ENCODE results near the gene CD99. TPM values are rescaled to one million over a fixed set of nuclear protein-coding genes. Genes with fewer than 3 reads are reported as not detected.

CD99 gene
- total and polyA plus RNA-seq, 9 donors = 158 to 382 (median 326) TPM

DNA sequence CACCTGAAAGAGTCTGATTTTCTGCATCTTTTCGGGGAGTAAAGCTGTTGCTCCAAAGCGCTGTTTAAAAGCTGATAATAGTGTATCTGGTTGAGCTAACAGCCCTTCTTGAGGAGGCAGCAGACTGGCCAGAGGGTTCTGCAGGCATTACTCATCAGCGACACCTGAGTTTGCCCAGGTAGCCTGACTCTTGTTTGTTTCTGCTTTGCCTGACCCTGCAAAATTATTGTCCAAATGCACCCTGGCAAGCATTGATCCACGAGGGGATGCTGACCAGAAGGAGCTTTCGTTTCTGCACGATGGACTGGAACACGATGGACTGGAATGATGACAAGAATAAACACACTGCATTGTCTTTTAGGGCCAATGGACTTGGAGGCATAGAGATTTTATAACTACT, 6.2 kb downstream of the CD99 start:
- no peak for DNase-seq
- Histone ChIP-seq H3K27me3 (ENCODE audit: control insufficient read depth, insufficient read depth, low read length) (peaks cover 4% of the 10 kb centered on the region), H3K4me1 (ENCODE audit: control insufficient read depth, insufficient read depth, low read length) (peaks cover 39% of the 10 kb centered on the region), H3K9me3 (replicated peaks; ENCODE audit: control insufficient read depth, low read depth, low read length) (no peaks in the 10 kb centered on the region), H3K27ac (ENCODE audit: low read length) (peak overlapping the region; percentile 51), H3K4me3 (ENCODE audit: low read length) (no peak overlapping the region), H3K36me3 (ENCODE audit: control insufficient read depth, insufficient read depth, low read length) (peaks cover 11% of the 10 kb centered on the region)
- 45% methylated on average over 6 of the region's 7 CpGs for WGBS (ENCODE audit: insufficient coverage)

- peaks cover 11% of the 10 kb centered on the region for H3K36me3 ChIP-seq (ENCODE audit: control insufficient read depth, insufficient read depth, low read length)
- WGBS (ENCODE audit: insufficient coverage) = 75% methylated on average over 4 of the region's 9 CpGs
- peaks cover 35% of the 10 kb centered on the region for H3K4me1 ChIP-seq (ENCODE audit: control insufficient read depth, insufficient read depth, low read length)
- peaks cover 2% of the 10 kb centered on the region for H3K27me3 ChIP-seq (ENCODE audit: control insufficient read depth, insufficient read depth, low read length)
- H3K9me3 ChIP-seq (replicated peaks; ENCODE audit: control insufficient read depth, low read depth, low read length) = no peaks in the 10 kb centered on the region
- H3K27ac ChIP-seq (ENCODE audit: low read length) = no peak overlapping the region
- no peak overlapping the region for H3K4me3 ChIP-seq (ENCODE audit: low read length)
- DNase-seq = no peak
These were observed 6.7 kb downstream of the CD99 start for GRCh38 chrX:2697741-2698299.

GRCh38 chrX:2698604-2699003, 7.5 kb downstream of the CD99 start:
- no peak overlapping the region for H3K27ac ChIP-seq (ENCODE audit: low read length)
- WGBS (ENCODE audit: insufficient coverage) = 83% methylated on average over 1 of the region's 5 CpGs
- peaks cover 31% of the 10 kb centered on the region for H3K4me1 ChIP-seq (ENCODE audit: control insufficient read depth, insufficient read depth, low read length)
- H3K9me3 ChIP-seq (replicated peaks; ENCODE audit: control insufficient read depth, low read depth, low read length) = no peaks in the 10 kb centered on the region
- DNase-seq = no peak
- H3K4me3 ChIP-seq (ENCODE audit: low read length) = no peak overlapping the region
- H3K36me3 ChIP-seq (ENCODE audit: control insufficient read depth, insufficient read depth, low read length) = peaks cover 11% of the 10 kb centered on the region
- H3K27me3 ChIP-seq (ENCODE audit: control insufficient read depth, insufficient read depth, low read length) = peaks cover 2% of the 10 kb centered on the region

DNA sequence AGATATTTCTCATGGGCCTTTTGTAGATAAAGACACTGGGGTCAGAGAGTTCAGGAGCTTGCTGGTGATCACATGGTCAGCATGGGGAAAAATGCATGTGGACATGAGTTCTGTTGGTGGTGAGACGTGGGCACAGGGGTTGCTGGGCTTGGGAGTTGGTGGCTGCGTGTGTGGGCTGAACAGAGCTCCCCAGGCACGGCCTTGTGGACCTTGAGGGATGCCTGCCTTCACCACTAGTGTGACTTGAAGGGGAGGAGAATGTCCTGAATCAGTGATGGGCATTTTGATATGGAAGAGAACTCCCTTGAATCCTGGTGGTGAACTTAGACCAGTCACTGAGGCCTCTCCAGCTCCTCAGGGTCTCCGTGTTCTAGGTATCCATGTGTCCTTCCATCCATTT, 8.9 kb downstream of the CD99 start:
- WGBS (ENCODE audit: insufficient coverage) = 93% methylated on average over 4 of the region's 4 CpGs
- peaks cover 29% of the 10 kb centered on the region for H3K4me1 ChIP-seq (ENCODE audit: control insufficient read depth, insufficient read depth, low read length)

GRCh38 chrX:2700405-2701320, 9.6 kb downstream of the CD99 start:
- DNase-seq = no peak
- H3K4me3 ChIP-seq (ENCODE audit: low read length) = no peak overlapping the region
- H3K9me3 ChIP-seq (replicated peaks; ENCODE audit: control insufficient read depth, low read depth, low read length) = no peaks in the 10 kb centered on the region
- peaks cover 2% of the 10 kb centered on the region for H3K27me3 ChIP-seq (ENCODE audit: control insufficient read depth, insufficient read depth, low read length)
- no peak overlapping the region for H3K27ac ChIP-seq (ENCODE audit: low read length)
- WGBS (ENCODE audit: insufficient coverage) = 94% methylated on average over 9 of the region's 9 CpGs
- H3K4me1 ChIP-seq (ENCODE audit: control insufficient read depth, insufficient read depth, low read length) = peaks cover 30% of the 10 kb centered on the region
- H3K36me3 ChIP-seq (ENCODE audit: control insufficient read depth, insufficient read depth, low read length) = peaks cover 11% of the 10 kb centered on the region

More for the DNA sequence above, 8.9 kb downstream of the CD99 start:
- no peaks in the 10 kb centered on the region for H3K9me3 ChIP-seq (replicated peaks; ENCODE audit: control insufficient read depth, low read depth, low read length)
- H3K27ac ChIP-seq (ENCODE audit: low read length) = no peak overlapping the region
- H3K27me3 ChIP-seq (ENCODE audit: control insufficient read depth, insufficient read depth, low read length) = peaks cover 2% of the 10 kb centered on the region
- peaks cover 11% of the 10 kb centered on the region for H3K36me3 ChIP-seq (ENCODE audit: control insufficient read depth, insufficient read depth, low read length)
- H3K4me3 ChIP-seq (ENCODE audit: low read length) = no peak overlapping the region
- DNase-seq = no peak

GRCh38 chrX:2701600-2701999, 10.5 kb downstream of the CD99 start:
- 59% methylated on average over 6 of the region's 6 CpGs for WGBS (ENCODE audit: insufficient coverage)
- H3K4me3 ChIP-seq (ENCODE audit: low read length) = no peak overlapping the region
- peaks cover 11% of the 10 kb centered on the region for H3K36me3 ChIP-seq (ENCODE audit: control insufficient read depth, insufficient read depth, low read length)
- peak overlapping the region; percentile 3 for H3K27ac ChIP-seq (ENCODE audit: low read length)
- H3K4me1 ChIP-seq (ENCODE audit: control insufficient read depth, insufficient read depth, low read length) = peaks cover 31% of the 10 kb centered on the region
- no peaks in the 10 kb centered on the region for H3K27me3 ChIP-seq (ENCODE audit: control insufficient read depth, insufficient read depth, low read length)
- DNase-seq = no peak
- no peaks in the 10 kb centered on the region for H3K9me3 ChIP-seq (replicated peaks; ENCODE audit: control insufficient read depth, low read depth, low read length)

DNA sequence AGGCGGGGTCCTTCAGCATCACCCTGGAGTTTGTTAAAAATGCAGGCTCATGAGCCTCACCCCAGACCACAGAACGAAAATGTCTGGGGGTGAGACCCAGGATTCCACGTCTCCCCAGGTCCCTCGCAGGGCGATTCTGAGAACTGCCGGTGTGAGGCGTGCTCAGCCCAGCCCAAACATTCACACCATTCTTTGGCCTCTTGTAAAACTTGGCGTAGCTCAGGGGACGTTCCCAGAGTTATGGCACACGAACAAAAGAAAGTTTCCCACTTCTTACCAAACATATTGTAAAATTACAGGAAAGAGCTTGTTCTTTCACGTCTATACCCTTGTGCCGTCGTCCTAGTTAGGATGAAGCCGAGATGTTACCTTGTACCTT, 12.9 kb downstream of the CD99 start:
- Histone ChIP-seq H3K4me3 (ENCODE audit: low read length) (no peak overlapping the region), H3K27ac (ENCODE audit: low read length) (peak overlapping the region; percentile 51), H3K36me3 (ENCODE audit: control insufficient read depth, insufficient read depth, low read length) (peaks cover 5% of the 10 kb centered on the region), H3K4me1 (ENCODE audit: control insufficient read depth, insufficient read depth, low read length) (peaks cover 42% of the 10 kb centered on the region), H3K27me3 (ENCODE audit: control insufficient read depth, insufficient read depth, low read length) (peaks cover 3% of the 10 kb centered on the region), H3K9me3 (replicated peaks; ENCODE audit: control insufficient read depth, low read depth, low read length) (no peaks in the 10 kb centered on the region)
- peak; percentile 54 for DNase-seq
- 45% methylated on average over 13 of the region's 14 CpGs for WGBS (ENCODE audit: insufficient coverage)

DNA sequence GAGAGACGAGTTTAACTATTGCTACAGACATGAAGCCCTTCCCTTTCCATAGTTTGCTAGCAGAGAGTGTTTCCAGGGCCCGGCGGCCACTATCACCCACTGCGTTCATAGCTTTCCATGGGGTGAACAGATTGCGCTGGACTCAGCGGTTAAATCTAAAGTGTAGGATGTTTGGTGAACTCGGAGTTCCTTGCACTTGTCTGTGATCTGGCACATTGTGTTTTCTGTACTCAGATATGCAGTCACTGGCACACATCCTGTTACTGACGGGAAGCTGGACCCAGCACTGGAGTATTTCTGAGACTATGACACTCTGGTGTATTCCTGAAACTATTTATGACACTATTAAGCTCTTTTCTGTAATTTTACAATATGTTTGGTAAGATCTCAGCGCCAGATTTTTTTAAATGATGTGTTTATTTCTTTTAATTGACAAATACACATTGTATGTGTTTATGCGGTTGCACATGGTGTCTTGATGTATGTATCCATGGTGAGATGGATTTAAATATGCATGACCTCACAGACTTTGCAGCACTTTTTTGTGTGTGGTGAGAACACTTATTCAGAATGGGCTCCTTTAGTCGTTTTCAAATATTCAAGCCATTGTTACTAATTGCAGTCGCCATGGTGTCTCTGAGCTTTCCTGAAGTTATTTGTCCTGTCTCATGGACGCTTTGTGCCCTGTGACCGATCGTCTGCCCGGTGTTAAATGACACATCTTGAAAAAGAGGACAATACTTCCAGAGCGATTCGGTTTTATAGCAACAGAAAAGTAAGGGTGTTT, 14.1 kb downstream of the CD99 start:
- peak; percentile 59 for DNase-seq
- H3K9me3 ChIP-seq (replicated peaks; ENCODE audit: control insufficient read depth, low read depth, low read length) = no peaks in the 10 kb centered on the region
- H3K36me3 ChIP-seq (ENCODE audit: control insufficient read depth, insufficient read depth, low read length) = peaks cover 1% of the 10 kb centered on the region
- peaks cover 3% of the 10 kb centered on the region for H3K27me3 ChIP-seq (ENCODE audit: control insufficient read depth, insufficient read depth, low read length)
- no peak overlapping the region for H3K4me3 ChIP-seq (ENCODE audit: low read length)
- 76% methylated on average over 14 of the region's 18 CpGs for WGBS (ENCODE audit: insufficient coverage)
- peaks cover 51% of the 10 kb centered on the region for H3K4me1 ChIP-seq (ENCODE audit: control insufficient read depth, insufficient read depth, low read length)
- H3K27ac ChIP-seq (ENCODE audit: low read length) = peak overlapping the region; percentile 42

DNA sequence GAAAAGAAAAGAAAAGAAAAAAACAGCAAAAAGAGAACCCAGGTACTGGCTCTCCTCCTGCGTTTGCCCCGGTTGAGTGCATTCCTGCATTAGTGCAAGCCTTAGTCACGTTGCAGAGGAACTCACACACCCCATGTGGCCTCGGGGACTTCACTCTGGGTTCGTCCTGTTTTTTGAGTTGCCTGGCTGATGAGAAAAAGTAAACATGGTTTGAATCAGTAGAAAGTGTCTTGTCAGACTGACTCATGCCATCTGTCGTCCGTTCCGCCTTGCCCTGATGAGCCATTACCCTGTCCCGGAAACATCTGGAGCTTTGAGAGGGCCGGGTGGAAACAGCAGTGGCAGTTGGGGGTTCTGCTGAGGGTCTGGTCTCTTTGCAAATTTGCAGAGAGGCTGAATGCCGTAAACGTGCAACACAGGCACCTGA, 16.3 kb downstream of the CD99 start:
- 16% methylated on average over 7 of the region's 12 CpGs for WGBS (ENCODE audit: insufficient coverage)
- Histone ChIP-seq H3K27me3 (ENCODE audit: control insufficient read depth, insufficient read depth, low read length) (peaks cover 3% of the 10 kb centered on the region), H3K4me1 (ENCODE audit: control insufficient read depth, insufficient read depth, low read length) (peaks cover 44% of the 10 kb centered on the region), H3K36me3 (ENCODE audit: control insufficient read depth, insufficient read depth, low read length) (peaks cover 4% of the 10 kb centered on the region), H3K9me3 (replicated peaks; ENCODE audit: control insufficient read depth, low read depth, low read length) (no peaks in the 10 kb centered on the region), H3K27ac (ENCODE audit: low read length) (peak overlapping the region; percentile 53), H3K4me3 (ENCODE audit: low read length) (no peak overlapping the region)
- peak; percentile 86 for DNase-seq

- DNase-seq = no peak
- Histone ChIP-seq H3K4me3 (ENCODE audit: low read length) (no peak overlapping the region), H3K9me3 (replicated peaks; ENCODE audit: control insufficient read depth, low read depth, low read length) (no peaks in the 10 kb centered on the region), H3K27me3 (ENCODE audit: control insufficient read depth, insufficient read depth, low read length) (peaks cover 3% of the 10 kb centered on the region), H3K4me1 (ENCODE audit: control insufficient read depth, insufficient read depth, low read length) (peaks cover 42% of the 10 kb centered on the region), H3K27ac (ENCODE audit: low read length) (no peak overlapping the region), H3K36me3 (ENCODE audit: control insufficient read depth, insufficient read depth, low read length) (peaks cover 7% of the 10 kb centered on the region)
- WGBS (ENCODE audit: insufficient coverage) = no CpG with 5 or more reads among the region's 6 CpGs
These were observed 16.9 kb downstream of the CD99 start for GRCh38 chrX:2708021-2708420.
